Activated T-cell treated with anti-CD3 and anti-CD28 coated beads, Interleukin-2, amount 50 U/mL, for 24 hours (primary cell): ENCODE data around the gene TEX14.
A peak's percentile ranks its signal among the peaks of the same experiment; 100 is the strongest.

Experiments
- DNase-seq: peaks from one replicate; pipeline ENCODE4 v3.0.0-alpha.2; 2020
- H3K27ac Mint-ChIP-seq: 2 replicates; pipeline ENCODE4 v1.8.0; 2020; ENCODE audit warnings: mild to moderate bottlenecking, mixed read lengths
- H3K27me3 Mint-ChIP-seq: 2 replicates; pipeline ENCODE4 v1.8.0; 2020; ENCODE audit warnings: mixed read lengths
- H3K36me3 Mint-ChIP-seq: 2 replicates; pipeline ENCODE4 v1.8.0; 2020; ENCODE audit warnings: low read depth, mixed read lengths
- H3K4me1 Mint-ChIP-seq: 2 replicates; pipeline ENCODE4 v1.8.0; 2020; ENCODE audit warnings: low read depth, mixed read lengths
- H3K4me3 Mint-ChIP-seq: 2 replicates; pipeline ENCODE4 v1.8.0; 2020; ENCODE audit warnings: mild to moderate bottlenecking, moderate library complexity, mixed read lengths
- H3K9me3 Mint-ChIP-seq: 2 replicates; pipeline ENCODE4 v1.8.0; 2020; ENCODE audit warnings: mixed read lengths

The TEX14 gene

GRCh38 chr17:58515286-58515685, 176.6 kb downstream of the TEX14 start:
- Mint-ChIP-seq H3K4me1 (peaks cover 66% of the 10 kb centered on the region), H3K27ac (peak overlapping the region; percentile 84), H3K27me3 (no peaks in the 10 kb centered on the region), H3K4me3 (peak overlapping the region; percentile 69), H3K36me3 (peaks cover 43% of the 10 kb centered on the region), H3K9me3 (no peaks in the 10 kb centered on the region)
- DNase-seq: no peak

GRCh38 chr17:58514770-58515157, 177.1 kb downstream of the TEX14 start:
- DNase-seq: no peak
- H3K4me1 Mint-ChIP-seq: peaks cover 65% of the 10 kb centered on the region
- H3K27ac Mint-ChIP-seq: peak overlapping the region; percentile 84
- no peaks in the 10 kb centered on the region for H3K27me3 Mint-ChIP-seq
- H3K9me3 Mint-ChIP-seq: no peaks in the 10 kb centered on the region
- peaks cover 48% of the 10 kb centered on the region for H3K36me3 Mint-ChIP-seq
- H3K4me3 Mint-ChIP-seq: peak overlapping the region; percentile 69

GRCh38 chr17:58513965-58514769, 177.7 kb downstream of the TEX14 start, which contains the start of gene MTMR4:
Gene MTMR4 (minus strand): TSS chr17:58514638. CDS start chr17:58514407, 231 bp downstream.
- H3K27me3 Mint-ChIP-seq: no peaks in the 10 kb centered on the region
- peak within 1 kb of the TSS; percentile 90 for H3K27ac Mint-ChIP-seq
- no peaks in the 10 kb centered on the region for H3K9me3 Mint-ChIP-seq
- peak within 1 kb of the TSS; percentile 92 for H3K4me3 Mint-ChIP-seq
- H3K36me3 Mint-ChIP-seq: peaks cover 54% of the 10 kb centered on the region
- DNase-seq: peak; percentile 84
- peaks cover 63% of the 10 kb centered on the region for H3K4me1 Mint-ChIP-seq

- Mint-ChIP-seq H3K4me1 (peaks cover 58% of the 10 kb centered on the region), H3K27me3 (no peaks in the 10 kb centered on the region), H3K9me3 (no peaks in the 10 kb centered on the region), H3K36me3 (peaks cover 60% of the 10 kb centered on the region), H3K27ac (peak overlapping the region; percentile 90), H3K4me3 (peak overlapping the region; percentile 92)
- peak; percentile 55 for DNase-seq
These were observed 178.4 kb downstream of the TEX14 start for GRCh38 chr17:58513267-58513964.

- Mint-ChIP-seq H3K27ac (peak overlapping the region; percentile 8), H3K4me3 (no peak overlapping the region), H3K36me3 (peaks cover 91% of the 10 kb centered on the region), H3K27me3 (no peaks in the 10 kb centered on the region), H3K4me1 (peaks cover 35% of the 10 kb centered on the region), H3K9me3 (no peaks in the 10 kb centered on the region)
- no peak for DNase-seq
These were observed 181.8 kb downstream of the TEX14 start for GRCh38 chr17:58510075-58510474.

- no peak for DNase-seq
- Mint-ChIP-seq H3K9me3 (no peaks in the 10 kb centered on the region), H3K4me3 (no peak overlapping the region), H3K4me1 (peaks cover 28% of the 10 kb centered on the region), H3K27me3 (no peaks in the 10 kb centered on the region), H3K36me3 (peaks cover 99% of the 10 kb centered on the region), H3K27ac (no peak overlapping the region)
These were observed 183.3 kb downstream of the TEX14 start for GRCh38 chr17:58508341-58509067.

GRCh38 chr17:58507123-58507634, 184.7 kb downstream of the TEX14 start:
- H3K9me3 Mint-ChIP-seq: no peaks in the 10 kb centered on the region
- peaks cover 99% of the 10 kb centered on the region for H3K36me3 Mint-ChIP-seq
- DNase-seq: no peak
- H3K27me3 Mint-ChIP-seq: no peaks in the 10 kb centered on the region
- H3K4me3 Mint-ChIP-seq: no peak overlapping the region
- no peak overlapping the region for H3K27ac Mint-ChIP-seq
- peaks cover 15% of the 10 kb centered on the region for H3K4me1 Mint-ChIP-seq
